Upper lobe of left lung (tissue), 4 donors: ENCODE data around the gene ATP5PB.

Experiments
- CTCF ChIP-seq, 6 experiments: fragments of 450-650 bp in 4 of 6; fragments of 200-600 bp in 2 of 6; sonication (generic) in 2 of 6; IDR thresholded peaks; one replicate each; pipeline ENCODE4 v1.5.1; 2016 to 2019; ENCODE audit warnings: antibody characterized with exemption in 6 of 6
- EP300 ChIP-seq, 4 donors: sonication (generic); formaldehyde crosslinking; IDR thresholded peaks; one replicate each; pipeline ENCODE4 v1.5.1; 2017; ENCODE audit warnings: antibody characterized with exemption in 4 of 4, control low read depth in 2 of 4
- POLR2A ChIP-seq, 4 donors: fragments of 450-650 bp; IDR thresholded peaks; one replicate each; pipeline ENCODE4 v1.5.1; 2016 to 2017; ENCODE audit warnings: antibody characterized with exemption in 4 of 4, mild to moderate bottlenecking in 2 of 4
- POLR2AphosphoS5 ChIP-seq, 2 donors: sonication (generic); formaldehyde crosslinking; IDR thresholded peaks; one replicate each; pipeline ENCODE4 v1.5.1; 2017; ENCODE audit warnings: antibody characterized with exemption in 2 of 2

DNA sequence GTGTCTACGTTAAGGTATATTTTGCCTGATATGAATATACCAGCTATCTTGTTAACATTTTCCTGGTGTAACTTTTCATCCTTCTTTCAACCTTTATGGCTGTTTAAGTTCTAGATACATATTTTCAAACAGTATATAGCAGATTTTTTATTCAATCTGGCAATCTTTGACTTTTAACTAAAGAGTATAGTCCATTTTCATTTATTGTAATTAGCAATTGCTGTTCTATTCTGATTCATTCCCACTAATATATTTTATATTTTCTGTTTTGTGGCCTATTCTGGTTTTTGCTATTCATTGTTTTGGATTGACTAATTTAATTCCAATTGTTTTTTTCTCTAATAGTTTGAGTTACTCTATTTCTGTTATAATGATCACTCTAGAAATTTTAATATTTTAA lies 17.2 kb downstream of the ATP5PB start:
- TF ChIP-seq CTCF (IDR thresholded peaks at IDR 0.05) (no peak), POLR2A (IDR thresholded peaks at IDR 0.05) (no peak), POLR2AphosphoS5 (IDR thresholded peaks at IDR 0.05) (no peak), EP300 (IDR thresholded peaks at IDR 0.05) (no peak)
